ENCODE data around the gene MANEA.
"Not testable (repeated sequence)": the region's sequence is repeated elsewhere in the genome, so short reads cannot be mapped to it uniquely, and the experiment has no call there.

Gene MANEA

GRCh38 chr6:95577304-95578105 lies at the start of gene MANEA:
MANEA (plus strand) TSS chr6:95577535; CDS start chr6:95586440, 8,905 bp downstream.
- DNase-seq, result peak; percentile 73

GRCh38 chr6:95529762-95530161 lies 47.6 kb upstream of the MANEA start:
- no peak for DNase-seq

GRCh38 chr6:95530176-95530819 lies 47.0 kb upstream of the MANEA start:
- DNase-seq, result no peak

GRCh38 chr6:95543798-95544197 lies 33.5 kb upstream of the MANEA start:
- DNase-seq, result no peak

GRCh38 chr6:95544517-95545225 lies 32.7 kb upstream of the MANEA start:
- no peak for DNase-seq

GRCh38 chr6:95545226-95545625 lies 32.1 kb upstream of the MANEA start:
- no peak for DNase-seq

GRCh38 chr6:95545686-95546085 lies 31.6 kb upstream of the MANEA start:
- no peak for DNase-seq

GRCh38 chr6:95546148-95546547 lies 31.2 kb upstream of the MANEA start:
- no peak for DNase-seq

- DNase-seq, result no peak
Measured at GRCh38 chr6:95547043-95547442, 30.3 kb upstream of the MANEA start.

- no peak for DNase-seq
Measured at GRCh38 chr6:95548188-95548786, 29.0 kb upstream of the MANEA start.

GRCh38 chr6:95551678-95552324 lies 25.5 kb upstream of the MANEA start:
- DNase-seq, result no peak

- no peak for DNase-seq
Measured at GRCh38 chr6:95553880-95554279, 23.5 kb upstream of the MANEA start.

GRCh38 chr6:95560956-95561355 lies 16.4 kb upstream of the MANEA start:
- DNase-seq, result not testable (repeated sequence)

- DNase-seq, result no peak
Measured at GRCh38 chr6:95569560-95569959, 7.8 kb upstream of the MANEA start.

GRCh38 chr6:95572098-95572497 lies 5.2 kb upstream of the MANEA start:
- DNase-seq, result no peak

GRCh38 chr6:95574811-95575210 lies 2.5 kb upstream of the MANEA start:
- DNase-seq, result no peak

GRCh38 chr6:95576218-95576997 lies 927 bp upstream of the MANEA start:
- peak; percentile 36 for DNase-seq

- DNase-seq, result no peak
Measured at GRCh38 chr6:95576998-95577303, 384 bp upstream of the MANEA start.

GRCh38 chr6:95578106-95578410 lies 723 bp downstream of the MANEA start:
- DNase-seq, result no peak

GRCh38 chr6:95581073-95581472 lies 3.7 kb downstream of the MANEA start:
- DNase-seq, result no peak

- not testable (repeated sequence) for DNase-seq
Measured at GRCh38 chr6:95584226-95584625, 6.9 kb downstream of the MANEA start.

- no peak for DNase-seq
Measured at GRCh38 chr6:95587989-95588388, 10.7 kb downstream of the MANEA start.

Data from kidney glomerular epithelial cell (primary cell).